Measurements from ENCODE around the gene NANOS2. TPM values are rescaled to one million over a fixed set of nuclear protein-coding genes. Genes with fewer than 3 reads are reported as not detected.

The NANOS2 gene
- total and polyA plus RNA-seq, 2 of the 13 experiments (the other 11 are each of a cell fraction or from before 2014, with no cell fraction given) = not detected

DNA sequence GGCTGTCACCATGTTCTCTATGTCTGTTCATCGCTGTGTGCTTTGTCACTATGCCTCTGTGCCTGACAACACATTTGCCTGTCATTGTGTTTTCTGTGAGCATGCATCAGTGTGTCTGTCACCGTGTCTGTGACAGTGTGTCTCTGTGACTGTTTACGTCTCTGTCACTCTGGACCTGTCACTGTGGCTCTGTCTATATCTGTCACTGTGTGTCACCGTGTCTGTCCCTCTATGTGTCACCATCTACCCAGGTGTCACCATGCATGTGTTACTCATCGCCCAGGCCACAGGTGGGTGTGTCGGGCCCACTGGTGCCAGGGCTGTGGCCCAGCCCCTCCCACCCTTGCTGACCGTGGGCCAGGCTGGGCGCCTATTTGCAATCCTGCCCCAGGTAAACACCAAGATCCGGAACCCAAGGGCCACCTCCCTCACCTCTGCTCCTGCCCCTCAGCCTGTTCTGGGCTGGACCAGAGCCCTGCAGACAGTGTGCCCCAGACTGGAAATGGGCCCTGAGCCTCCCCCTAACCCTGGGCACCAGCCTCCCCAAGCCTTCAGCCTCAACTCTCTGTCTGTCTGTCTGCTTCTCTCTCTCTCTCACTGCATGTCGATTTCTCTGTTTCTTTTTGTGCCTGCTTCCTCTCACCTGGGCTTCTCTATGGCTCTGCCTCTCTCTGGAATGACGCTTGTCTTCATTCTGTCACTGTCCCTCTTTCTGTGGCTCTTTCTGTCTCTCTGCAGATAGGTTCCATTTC lies 36.4 kb downstream of the NANOS2 start (continued):
- TF ChIP-seq KMT2A (CRISPR knock-in tag; IDR thresholded peaks at IDR 0.05) = 0 out of 2 replicates have a peak, but pooled peaks have one; percentile 37
- no peak for TF ChIP-seq FOXA1 (IDR thresholded peaks at IDR 0.05)
- TF ChIP-seq FOXA1 (CRISPR knock-in tag; IDR thresholded peaks at IDR 0.05) = peak; percentile 83; the same call in 1 of the 2 replicates
- no peak for TF ChIP-seq MLLT10 (CRISPR knock-in tag; IDR thresholded peaks at IDR 0.05)
- TF ChIP-seq, protein P1, sequence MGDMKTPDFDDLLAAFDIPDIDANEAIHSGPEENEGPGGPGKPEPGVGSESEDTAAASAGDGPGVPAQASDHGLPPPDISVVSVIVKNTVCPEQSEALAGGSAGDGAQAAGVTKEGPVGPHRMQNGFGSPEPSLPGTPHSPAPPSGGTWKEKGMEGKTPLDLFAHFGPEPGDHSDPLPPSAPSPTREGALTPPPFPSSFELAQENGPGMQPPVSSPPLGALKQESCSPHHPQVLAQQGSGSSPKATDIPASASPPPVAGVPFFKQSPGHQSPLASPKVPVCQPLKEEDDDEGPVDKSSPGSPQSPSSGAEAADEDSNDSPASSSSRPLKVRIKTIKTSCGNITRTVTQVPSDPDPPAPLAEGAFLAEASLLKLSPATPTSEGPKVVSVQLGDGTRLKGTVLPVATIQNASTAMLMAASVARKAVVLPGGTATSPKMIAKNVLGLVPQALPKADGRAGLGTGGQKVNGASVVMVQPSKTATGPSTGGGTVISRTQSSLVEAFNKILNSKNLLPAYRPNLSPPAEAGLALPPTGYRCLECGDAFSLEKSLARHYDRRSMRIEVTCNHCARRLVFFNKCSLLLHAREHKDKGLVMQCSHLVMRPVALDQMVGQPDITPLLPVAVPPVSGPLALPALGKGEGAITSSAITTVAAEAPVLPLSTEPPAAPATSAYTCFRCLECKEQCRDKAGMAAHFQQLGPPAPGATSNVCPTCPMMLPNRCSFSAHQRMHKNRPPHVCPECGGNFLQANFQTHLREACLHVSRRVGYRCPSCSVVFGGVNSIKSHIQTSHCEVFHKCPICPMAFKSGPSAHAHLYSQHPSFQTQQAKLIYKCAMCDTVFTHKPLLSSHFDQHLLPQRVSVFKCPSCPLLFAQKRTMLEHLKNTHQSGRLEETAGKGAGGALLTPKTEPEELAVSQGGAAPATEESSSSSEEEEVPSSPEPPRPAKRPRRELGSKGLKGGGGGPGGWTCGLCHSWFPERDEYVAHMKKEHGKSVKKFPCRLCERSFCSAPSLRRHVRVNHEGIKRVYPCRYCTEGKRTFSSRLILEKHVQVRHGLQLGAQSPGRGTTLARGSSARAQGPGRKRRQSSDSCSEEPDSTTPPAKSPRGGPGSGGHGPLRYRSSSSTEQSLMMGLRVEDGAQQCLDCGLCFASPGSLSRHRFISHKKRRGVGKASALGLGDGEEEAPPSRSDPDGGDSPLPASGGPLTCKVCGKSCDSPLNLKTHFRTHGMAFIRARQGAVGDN (CRISPR knock-in tag; IDR thresholded peaks at IDR 0.05) = peak; percentile 86
- peak; percentile 38; the same call in 1 of the 2 replicates for TF ChIP-seq ZFP91 (CRISPR knock-in tag; IDR thresholded peaks at IDR 0.05; ENCODE audit: borderline replicate concordance)
- peak; percentile 57; the same call in 1 of the 2 replicates for TF ChIP-seq ZNF350 (CRISPR knock-in tag; IDR thresholded peaks at IDR 0.05; ENCODE audit: borderline replicate concordance, low read depth)
- TF ChIP-seq, protein P2, sequence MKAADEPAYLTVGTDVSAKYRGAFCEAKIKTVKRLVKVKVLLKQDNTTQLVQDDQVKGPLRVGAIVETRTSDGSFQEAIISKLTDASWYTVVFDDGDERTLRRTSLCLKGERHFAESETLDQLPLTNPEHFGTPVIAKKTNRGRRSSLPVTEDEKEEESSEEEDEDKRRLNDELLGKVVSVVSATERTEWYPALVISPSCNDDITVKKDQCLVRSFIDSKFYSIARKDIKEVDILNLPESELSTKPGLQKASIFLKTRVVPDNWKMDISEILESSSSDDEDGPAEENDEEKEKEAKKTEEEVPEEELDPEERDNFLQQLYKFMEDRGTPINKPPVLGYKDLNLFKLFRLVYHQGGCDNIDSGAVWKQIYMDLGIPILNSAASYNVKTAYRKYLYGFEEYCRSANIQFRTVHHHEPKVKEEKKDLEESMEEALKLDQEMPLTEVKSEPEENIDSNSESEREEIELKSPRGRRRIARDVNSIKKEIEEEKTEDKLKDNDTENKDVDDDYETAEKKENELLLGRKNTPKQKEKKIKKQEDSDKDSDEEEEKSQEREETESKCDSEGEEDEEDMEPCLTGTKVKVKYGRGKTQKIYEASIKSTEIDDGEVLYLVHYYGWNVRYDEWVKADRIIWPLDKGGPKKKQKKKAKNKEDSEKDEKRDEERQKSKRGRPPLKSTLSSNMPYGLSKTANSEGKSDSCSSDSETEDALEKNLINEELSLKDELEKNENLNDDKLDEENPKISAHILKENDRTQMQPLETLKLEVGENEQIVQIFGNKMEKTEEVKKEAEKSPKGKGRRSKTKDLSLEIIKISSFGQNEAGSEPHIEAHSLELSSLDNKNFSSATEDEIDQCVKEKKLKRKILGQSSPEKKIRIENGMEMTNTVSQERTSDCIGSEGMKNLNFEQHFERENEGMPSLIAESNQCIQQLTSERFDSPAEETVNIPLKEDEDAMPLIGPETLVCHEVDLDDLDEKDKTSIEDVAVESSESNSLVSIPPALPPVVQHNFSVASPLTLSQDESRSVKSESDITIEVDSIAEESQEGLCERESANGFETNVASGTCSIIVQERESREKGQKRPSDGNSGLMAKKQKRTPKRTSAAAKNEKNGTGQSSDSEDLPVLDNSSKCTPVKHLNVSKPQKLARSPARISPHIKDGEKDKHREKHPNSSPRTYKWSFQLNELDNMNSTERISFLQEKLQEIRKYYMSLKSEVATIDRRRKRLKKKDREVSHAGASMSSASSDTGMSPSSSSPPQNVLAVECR (CRISPR knock-in tag; IDR thresholded peaks at IDR 0.05; ENCODE audit: borderline replicate concordance) = peak; percentile 65
- peak; percentile 78 for TF ChIP-seq HDAC1 (CRISPR knock-in tag; IDR thresholded peaks at IDR 0.05)
- TF ChIP-seq, protein P3, sequence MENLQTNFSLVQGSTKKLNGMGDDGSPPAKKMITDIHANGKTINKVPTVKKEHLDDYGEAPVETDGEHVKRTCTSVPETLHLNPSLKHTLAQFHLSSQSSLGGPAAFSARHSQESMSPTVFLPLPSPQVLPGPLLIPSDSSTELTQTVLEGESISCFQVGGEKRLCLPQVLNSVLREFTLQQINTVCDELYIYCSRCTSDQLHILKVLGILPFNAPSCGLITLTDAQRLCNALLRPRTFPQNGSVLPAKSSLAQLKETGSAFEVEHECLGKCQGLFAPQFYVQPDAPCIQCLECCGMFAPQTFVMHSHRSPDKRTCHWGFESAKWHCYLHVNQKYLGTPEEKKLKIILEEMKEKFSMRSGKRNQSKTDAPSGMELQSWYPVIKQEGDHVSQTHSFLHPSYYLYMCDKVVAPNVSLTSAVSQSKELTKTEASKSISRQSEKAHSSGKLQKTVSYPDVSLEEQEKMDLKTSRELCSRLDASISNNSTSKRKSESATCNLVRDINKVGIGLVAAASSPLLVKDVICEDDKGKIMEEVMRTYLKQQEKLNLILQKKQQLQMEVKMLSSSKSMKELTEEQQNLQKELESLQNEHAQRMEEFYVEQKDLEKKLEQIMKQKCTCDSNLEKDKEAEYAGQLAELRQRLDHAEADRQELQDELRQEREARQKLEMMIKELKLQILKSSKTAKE (CRISPR knock-in tag; IDR thresholded peaks at IDR 0.05; ENCODE audit: borderline replicate concordance) = peak; percentile 78; the same call in 1 of the 2 replicates
- peak in 1 of 2 experiments; percentile 18; a peak in 1 of 4 replicates for TF ChIP-seq POLR2A (IDR thresholded peaks at IDR 0.05; ENCODE audit: insufficient read depth in 1 of 2, low read depth in 2 of 2, low read length in 2 of 2)
- TF ChIP-seq ZBTB7B (CRISPR knock-in tag; IDR thresholded peaks at IDR 0.05) = peak; percentile 85
- TF ChIP-seq, protein P4, sequence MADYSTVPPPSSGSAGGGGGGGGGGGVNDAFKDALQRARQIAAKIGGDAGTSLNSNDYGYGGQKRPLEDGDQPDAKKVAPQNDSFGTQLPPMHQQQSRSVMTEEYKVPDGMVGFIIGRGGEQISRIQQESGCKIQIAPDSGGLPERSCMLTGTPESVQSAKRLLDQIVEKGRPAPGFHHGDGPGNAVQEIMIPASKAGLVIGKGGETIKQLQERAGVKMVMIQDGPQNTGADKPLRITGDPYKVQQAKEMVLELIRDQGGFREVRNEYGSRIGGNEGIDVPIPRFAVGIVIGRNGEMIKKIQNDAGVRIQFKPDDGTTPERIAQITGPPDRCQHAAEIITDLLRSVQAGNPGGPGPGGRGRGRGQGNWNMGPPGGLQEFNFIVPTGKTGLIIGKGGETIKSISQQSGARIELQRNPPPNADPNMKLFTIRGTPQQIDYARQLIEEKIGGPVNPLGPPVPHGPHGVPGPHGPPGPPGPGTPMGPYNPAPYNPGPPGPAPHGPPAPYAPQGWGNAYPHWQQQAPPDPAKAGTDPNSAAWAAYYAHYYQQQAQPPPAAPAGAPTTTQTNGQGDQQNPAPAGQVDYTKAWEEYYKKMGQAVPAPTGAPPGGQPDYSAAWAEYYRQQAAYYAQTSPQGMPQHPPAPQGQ (CRISPR knock-in tag; IDR thresholded peaks at IDR 0.05; ENCODE audit: borderline replicate concordance) = no peak
- TF ChIP-seq SP2 (CRISPR knock-in tag; IDR thresholded peaks at IDR 0.05) = no peak

All from HepG2 (cell line).